ENCODE data around the gene ZNF224.

- TF ChIP-seq POLR2AphosphoS5 (IDR thresholded peaks at IDR 0.05; ENCODE audit: low read depth, low read length): peak; percentile 95
- TF ChIP-seq SIN3A (IDR thresholded peaks at IDR 0.05; ENCODE audit: borderline replicate concordance, insufficient read depth, low read length): no peak
- no peak for TF ChIP-seq REST (IDR thresholded peaks at IDR 0.05; ENCODE audit: insufficient read depth in 1 of 2, low read depth in 2 of 2, low read length in 2 of 2)
- TF ChIP-seq TAF1 (IDR thresholded peaks at IDR 0.05; ENCODE audit: borderline replicate concordance, insufficient read depth, low read length): peak; percentile 73; the same call in 1 of the 2 replicates
- no peak for TF ChIP-seq FOXP2 (optimal IDR thresholded peaks at IDR 0.05; ENCODE audit: borderline replicate concordance, extremely low read depth, extremely low read length, insufficient read depth)
Observed at GRCh38 chr19:44093931-44094765, at the start of gene ZNF224.
